Measurements from ENCODE around the gene VKORC1. TPM values are rescaled to one million over a fixed set of nuclear protein-coding genes. Genes with fewer than 3 reads are reported as not detected.
A peak's percentile ranks its signal among the peaks of the same experiment; 100 is the strongest.

Gene VKORC1
- total RNA-seq, 1 experiment from 2014 or later, result 83.8 TPM

GRCh38 chr16:31117384-31118222, 23.0 kb upstream of the VKORC1 start, which contains the start of gene KAT8:
Gene KAT8, plus strand, starts transcription at chr16:31117664. Its CDS starts 18 bp downstream, at chr16:31117682.
- H3K36me3 ChIP-seq (ENCODE audit: control insufficient read depth in 1 of 2, insufficient read depth in 2 of 2, low read length in 2 of 2), result peaks cover 13 to 21% of the 10 kb centered on the region in 2 experiments
- peaks cover 4% of the 10 kb centered on the region; the same call in 1 of the 2 replicates for H4K20me1 ChIP-seq (ENCODE audit: insufficient read depth)
- no peak for TF ChIP-seq ZNF274 (IDR thresholded peaks at IDR 0.05; ENCODE audit: low read depth, low read length)
- peak; percentile 72 for TF ChIP-seq EGR1 (IDR thresholded peaks at IDR 0.05; ENCODE audit: low read depth)
- TF ChIP-seq POLR2A (IDR thresholded peaks at IDR 0.05; ENCODE audit: borderline replicate concordance, extremely low read depth, insufficient read depth, insufficient read length), result peak; percentile 56
- peak; percentile 73 for TF ChIP-seq SIN3A (IDR thresholded peaks at IDR 0.05; ENCODE audit: low read depth)
- no peak for TF ChIP-seq ATF3 (IDR thresholded peaks at IDR 0.05)
- TF ChIP-seq POLR2AphosphoS5 (IDR thresholded peaks at IDR 0.05; ENCODE audit: low read depth, low read length), result peak; percentile 98
- peak; percentile 81 for TF ChIP-seq MAX (IDR thresholded peaks at IDR 0.05)
- TF ChIP-seq ZBTB33 (IDR thresholded peaks at IDR 0.05; ENCODE audit: extremely low read depth, insufficient replicate concordance, low read length), result no peak
- TF ChIP-seq RAD21 (IDR thresholded peaks at IDR 0.05; ENCODE audit: low read depth), result no peak
- peak; percentile 91 for TF ChIP-seq SP1 (IDR thresholded peaks at IDR 0.05; ENCODE audit: low read depth)
- no peak for TF ChIP-seq CTCF (IDR thresholded peaks at IDR 0.05 in 2 of 3, conservative IDR thresholded peaks at IDR 0.05 in 1 of 3; ENCODE audit: borderline replicate concordance in 1 of 3, insufficient read depth in 1 of 3, low read depth in 2 of 3, low read length in 2 of 3)
- TF ChIP-seq YY1 (IDR thresholded peaks at IDR 0.05; ENCODE audit: extremely low read depth, insufficient replicate concordance, low read depth, low read length), result peak; percentile 94
- TF ChIP-seq SRF (IDR thresholded peaks at IDR 0.05; ENCODE audit: low read depth), result peak; percentile 76; the same call in 1 of the 2 replicates
- peak; percentile 63; the same call in 1 of the 2 replicates for TF ChIP-seq CBX3 (IDR thresholded peaks at IDR 0.05; ENCODE audit: low read depth)
- peaks cover 7 to 30% of the 10 kb centered on the region in 2 experiments; a peak in 3 of 4 replicates for H3K4me1 ChIP-seq (ENCODE audit: control insufficient read depth in 1 of 2, insufficient read depth in 2 of 2, low read length in 2 of 2)
- no peaks in the 10 kb centered on the region for H3K9me2 ChIP-seq (ENCODE audit: insufficient read depth)
- CTCF ChIA-PET, result interaction anchor here (0.9 to 2.9 kb wide), 10 partner anchors 13 to 343 kb away, joined by 3 to 30 read pairs (median 5); partner anchors contain the start of genes HSD3B7 and VKORC1
- no peaks in the 10 kb centered on the region for H3K9me3 ChIP-seq (ENCODE audit: control insufficient read depth in 1 of 2, insufficient read depth in 1 of 2, low read depth in 1 of 2, low read length in 2 of 2)
- DNase-seq (ENCODE audit: low read depth, low spot score) (peak; percentile 97), ATAC-seq (peak; percentile 92)
- RAD21 ChIA-PET (ENCODE audit: low non-redundant PET in 1 of 2, low total read pairs in 2 of 2, uncharacterized antibody in 2 of 2, unreplicated experiment in 2 of 2), result interaction anchor here (0.6 to 1.4 kb wide), 7 partner anchors 17 to 342 kb away, joined by 3 to 10 read pairs (median 4); partner anchors contain the start of genes ARMC5 (in 1 of the 2), HSD3B7 (in 1 of the 2), PRSS8 (in 1 of the 2) and ZNF646 (in 1 of the 2)
- no peaks in the 10 kb centered on the region for H3K27me3 ChIP-seq (ENCODE audit: insufficient read depth, low read length)
- peak within 1 kb of the TSS; percentile 71 for H3K9ac ChIP-seq (ENCODE audit: low read length)
- peaks cover 44% of the 10 kb centered on the region for H3K79me2 ChIP-seq (ENCODE audit: insufficient read depth, low read length)
- POLR2A ChIA-PET, result interaction anchor here (0.6 to 3.5 kb wide), 22 partner anchors 9 to 595 kb away, joined by 3 to 84 read pairs (median 4); partner anchors contain the start of genes ARMC5, FUS, PRSS8 and STX4
- peak within 1 kb of the TSS; percentile 85 for H3K4me2 ChIP-seq (ENCODE audit: low read length)
- intact Hi-C loops (cut with micrococcal nuclease), result loop anchor here (1.0 kb wide), 1 partner anchor 25 kb away; no protein-coding TSS in a partner anchor
- H3K27ac ChIP-seq (ENCODE audit: low read depth, low read length), result peak within 1 kb of the TSS; percentile 80
- H3K4me3 ChIP-seq (replicated peaks in 1 of 2; ENCODE audit: low read depth in 1 of 2, low read length in 2 of 2), result peak within 1 kb of the TSS; percentile 70 to 82
- H2AFZ ChIP-seq (ENCODE audit: low read depth, low read length, poor library complexity, severe bottlenecking), result no peak within 1 kb of the TSS
- no TSS peak for BruUV-seq (replicated peaks)

Data from HCT116 (cell line).